H1 (cell line): ENCODE measurements around the gene IQCM.

ENCODE experiments used
- ASH2L ChIP-seq: fragments of 200-600, 300-600 bp; sonication (generic); IDR thresholded peaks from one replicate; pipeline ENCODE4 v1.7.1; 2017; ENCODE audit warnings: low read length
- ATF3 ChIP-seq: IDR thresholded peaks from 2 replicates; pipeline ENCODE4 v1.6.1; 2011; ENCODE audit warnings: low read depth, mild to moderate bottlenecking, low read length; ENCODE audit not compliant: insufficient read depth
- BRCA1 ChIP-seq: IDR thresholded peaks from 2 replicates; pipeline ENCODE4 v1.6.1; 2012; ENCODE audit warnings: low read depth, low read length, improper control_type of control experiment
- CBX5 ChIP-seq: fragments of 300-800, 300-1000 bp; sonication (generic); IDR thresholded peaks from 2 replicates; pipeline ENCODE4 v1.7.1; 2016; ENCODE audit warnings: antibody characterized with exemption, low read length, low read depth
- CTCF ChIP-seq, 3 experiments: IDR thresholded peaks; 1 replicate in 2 of 3; 2 replicates in 1 of 3; pipeline versions ENCODE4 v1.5.1 to v1.6.1; 2011; ENCODE audit warnings: low read length in 3 of 3, mild to moderate bottlenecking in 3 of 3, inconsistent platforms in 2 of 3, low read depth in 1 of 3, moderate library complexity in 1 of 3; ENCODE audit not compliant: insufficient read depth in 1 of 3; ENCODE audit errors: control extremely low read depth in 1 of 3
- E2F6 ChIP-seq: IDR thresholded peaks from 2 replicates; pipeline ENCODE4 v1.6.1; 2012; ENCODE audit warnings: inconsistent platforms
- EZH2 ChIP-seq: fragments of 200-600 bp; sonication (generic); IDR thresholded peaks from 2 replicates; pipeline ENCODE4 v1.7.1; 2012; ENCODE audit warnings: low read depth, mild to moderate bottlenecking, moderate library complexity, low read length, inconsistent platforms; ENCODE audit not compliant: severe bottlenecking
- GTF2F1 ChIP-seq: IDR thresholded peaks from 2 replicates; pipeline ENCODE4 v1.6.1; 2012; ENCODE audit warnings: low read depth, low read length, improper control_type of control experiment, borderline replicate concordance
- POLR2A ChIP-seq, 2 experiments: IDR thresholded peaks; 1 replicate in 1 of 2; 2 replicates in 1 of 2; pipeline ENCODE4 v1.6.1; 2011; ENCODE audit warnings: low read depth in 2 of 2, low read length in 2 of 2, mild to moderate bottlenecking in 2 of 2; ENCODE audit errors: control extremely low read depth in 1 of 2
- POLR2AphosphoS5 ChIP-seq: IDR thresholded peaks from 2 replicates; pipeline ENCODE4 v1.6.1; 2011; ENCODE audit warnings: low read depth, low read length
- YY1 ChIP-seq: IDR thresholded peaks from 2 replicates; pipeline ENCODE4 v1.6.1; 2011; ENCODE audit warnings: low read depth, mild to moderate bottlenecking, low read length
- ZNF274 ChIP-seq: IDR thresholded peaks from 2 replicates; pipeline ENCODE4 v1.7.0; 2012; ENCODE audit warnings: low read length, borderline replicate concordance; ENCODE audit errors: extremely low read depth

- no peak for TF ChIP-seq ATF3
- TF ChIP-seq YY1, result no peak
- TF ChIP-seq POLR2A (IDR thresholded peaks at IDR 0.05; ENCODE audit: control extremely low read depth in 1 of 2, low read depth in 2 of 2, low read length in 2 of 2), result no peak
- no peak for TF ChIP-seq POLR2AphosphoS5
- TF ChIP-seq GTF2F1, result no peak
- no peak for TF ChIP-seq EZH2
- no peak for TF ChIP-seq CTCF (IDR thresholded peaks at IDR 0.05; ENCODE audit: control extremely low read depth in 1 of 3, insufficient read depth in 1 of 3, low read depth in 1 of 3, low read length in 3 of 3)
- TF ChIP-seq ASH2L, result no peak
- no peak for TF ChIP-seq E2F6
- no peak for TF ChIP-seq ZNF274
- no peak for TF ChIP-seq BRCA1
- TF ChIP-seq CBX5, result no peak
Measured at GRCh38 chr4:149713031-149713430, 102.6 kb downstream of the IQCM start.
